Breast epithelium (tissue), 4 donors: Measurements from ENCODE around the gene ADM. TPM values are rescaled to one million over a fixed set of nuclear protein-coding genes. Genes with fewer than 3 reads are reported as not detected.

Source experiments
- DNase-seq, 2 donors: peaks; one replicate each; pipeline ENCODE4 v3.0.0-alpha.2; 2019; ENCODE audit warnings: low spot score in 2 of 2
- H3K27ac ChIP-seq, 2 donors: fragments of 200-600 bp; sonication (generic) in 1 of 2; one replicate each; pipeline ENCODE4 v1.5.1; 2016 to 2019; ENCODE audit warnings: mild to moderate bottlenecking in 1 of 2
- H3K27me3 ChIP-seq, 2 donors: fragments of 200-600 bp; sonication (generic) in 1 of 2; one replicate each; pipeline versions ENCODE4 v1.5.1 to v1.6.0; 2017 to 2019; ENCODE audit warnings: control low read depth in 1 of 2, mild to moderate bottlenecking in 1 of 2
- H3K36me3 ChIP-seq: fragments of 200-600 bp; one replicate; pipeline ENCODE4 v1.5.1; 2019
- H3K4me1 ChIP-seq, 2 donors: fragments of 200-600 bp; sonication (generic); one replicate each; pipeline ENCODE4 v1.5.1; 2016 to 2019; ENCODE audit warnings: control low read depth in 1 of 2
- H3K4me3 ChIP-seq, 3 donors: fragments of 200-600 bp; sonication (generic); 1 replicate in 2 of 3; 2 replicates in 1 of 3; pipeline ENCODE4 v1.5.1; 2016 to 2019; ENCODE audit warnings: mild to moderate bottlenecking in 3 of 3, moderate library complexity in 2 of 3
- H3K9me3 ChIP-seq, 2 donors: fragments of 200-600 bp; sonication (generic) in 1 of 2; one replicate each; pipeline ENCODE4 v1.5.1; 2016 to 2019; ENCODE audit warnings: control low read depth in 1 of 2
- CTCF ChIP-seq, 3 donors: fragments of 450-650 bp; IDR thresholded peaks; one replicate each; pipeline ENCODE4 v1.5.1; 2016 to 2017; ENCODE audit warnings: antibody characterized with exemption in 3 of 3, mild to moderate bottlenecking in 3 of 3, moderate library complexity in 3 of 3
- POLR2A ChIP-seq: fragments of 450-650 bp; IDR thresholded peaks from one replicate; pipeline ENCODE4 v1.6.1; 2016; ENCODE audit warnings: antibody characterized with exemption, mild to moderate bottlenecking, moderate library complexity
- POLR2AphosphoS5 ChIP-seq, 3 donors: sonication (generic); formaldehyde crosslinking; IDR thresholded peaks; one replicate each; pipeline ENCODE4 v1.6.1; 2017; ENCODE audit warnings: antibody characterized with exemption in 3 of 3
- intact Hi-C: fragments of 100-400 bp; cut with DNase I; formaldehyde crosslinking; loops from one replicate; pipeline ENCODE4 v1.15.1; 2023; ENCODE audit warnings: low total_unique reads
- total RNA-seq, 3 donors: library from RNA; depleted of rRNA; stranded (reverse); fragments of >200 nt; gene quantifications; one replicate each; pipeline ENCODE4 v1.1.0, GENCODE V29; 2016

The ADM gene
- total RNA-seq, 3 donors from 2014 or later, result 77.1 to 279 (median 252) TPM

DNA sequence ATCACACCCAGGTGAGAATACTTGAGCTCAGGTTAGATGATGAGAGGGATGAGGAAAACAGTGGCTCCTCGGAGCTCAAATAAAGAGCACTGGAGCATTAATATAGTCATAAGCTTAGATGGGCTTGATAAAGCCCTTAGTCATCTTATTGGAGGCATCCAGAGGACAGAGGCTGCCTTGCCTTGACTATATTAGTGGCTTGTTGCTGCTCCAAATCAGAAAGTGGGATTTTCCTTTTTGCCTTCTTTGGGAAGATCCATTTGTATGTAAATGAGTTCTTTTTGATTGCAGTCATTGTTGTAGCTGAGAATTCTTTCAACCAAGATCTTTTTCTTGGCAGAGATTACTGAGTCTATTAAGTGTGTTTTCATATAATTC lies 18.9 kb downstream of the ADM start:
- Histone ChIP-seq H3K27me3 (no peaks in the 10 kb centered on the region), H3K4me3 (no peak overlapping the region), H3K36me3 (no peaks in the 10 kb centered on the region), H3K4me1 (no peaks in the 10 kb centered on the region), H3K27ac (peak overlapping the region in 1 of 2 donors; percentile 33), H3K9me3 (no peaks in the 10 kb centered on the region)
- intact Hi-C loops, result no loop called here
- no peak for DNase-seq
- TF ChIP-seq POLR2A, result no peak
- no peak for TF ChIP-seq CTCF (IDR thresholded peaks at IDR 0.05)
- TF ChIP-seq POLR2AphosphoS5 (IDR thresholded peaks at IDR 0.05), result no peak

GRCh38 chr11:10324474-10324873 lies 19.6 kb downstream of the ADM start:
- DNase-seq, result no peak
- intact Hi-C loops, result no loop called here
- TF ChIP-seq POLR2A (no peak), CTCF (IDR thresholded peaks at IDR 0.05) (no peak), POLR2AphosphoS5 (IDR thresholded peaks at IDR 0.05) (no peak)
- H3K4me1 ChIP-seq, result no peaks in the 10 kb centered on the region
- H3K27ac ChIP-seq, result peak overlapping the region; percentile 46 to 68
- no peaks in the 10 kb centered on the region for H3K27me3 ChIP-seq
- H3K4me3 ChIP-seq, result no peak overlapping the region
- no peaks in the 10 kb centered on the region for H3K9me3 ChIP-seq
- no peaks in the 10 kb centered on the region for H3K36me3 ChIP-seq

DNA sequence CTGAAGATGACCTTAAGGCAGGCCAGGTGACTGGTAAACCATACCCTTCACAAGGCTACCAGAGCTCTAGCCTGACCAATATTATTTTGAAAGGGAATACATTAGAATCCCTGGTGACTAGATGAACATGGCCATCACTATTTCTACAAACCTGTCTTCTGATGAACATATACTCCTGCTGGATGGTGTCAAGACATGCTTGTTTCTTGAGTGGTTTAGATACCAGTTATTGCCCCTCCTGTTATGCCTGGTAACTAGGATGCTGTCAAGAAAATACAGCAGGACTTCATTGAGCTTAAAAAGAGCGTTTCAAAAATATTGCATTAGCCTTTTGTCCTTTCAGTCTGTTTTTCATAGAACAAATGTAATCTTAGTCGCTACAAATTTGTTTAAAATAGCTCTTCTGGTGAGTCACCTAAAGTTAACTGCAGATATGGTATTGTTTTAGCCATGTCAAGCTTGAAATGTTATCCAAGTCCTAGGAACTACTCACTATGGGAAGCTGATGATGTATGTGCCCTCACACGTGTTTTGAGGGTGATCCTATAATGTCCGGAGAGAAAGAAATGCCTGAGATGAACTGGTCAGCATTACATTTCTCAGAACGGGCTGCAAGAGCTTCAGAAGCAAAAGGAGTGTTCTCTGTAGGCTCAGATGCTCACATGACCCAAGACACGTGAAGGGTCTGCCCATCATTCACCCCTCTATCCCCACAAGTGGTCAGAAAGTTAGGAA lies 20.6 kb downstream of the ADM start:
- no peaks in the 10 kb centered on the region for H3K36me3 ChIP-seq
- H3K4me3 ChIP-seq, result no peak overlapping the region
- H3K4me1 ChIP-seq, result no peaks in the 10 kb centered on the region
- H3K27ac ChIP-seq, result peak overlapping the region; percentile 46 to 68
- intact Hi-C loops, result no loop called here
- DNase-seq, result no peak
- TF ChIP-seq CTCF (IDR thresholded peaks at IDR 0.05) (no peak), POLR2AphosphoS5 (IDR thresholded peaks at IDR 0.05) (peak in 1 of 3 donors; percentile 10), POLR2A (no peak)
- H3K27me3 ChIP-seq, result no peaks in the 10 kb centered on the region
- H3K9me3 ChIP-seq, result no peaks in the 10 kb centered on the region

DNA sequence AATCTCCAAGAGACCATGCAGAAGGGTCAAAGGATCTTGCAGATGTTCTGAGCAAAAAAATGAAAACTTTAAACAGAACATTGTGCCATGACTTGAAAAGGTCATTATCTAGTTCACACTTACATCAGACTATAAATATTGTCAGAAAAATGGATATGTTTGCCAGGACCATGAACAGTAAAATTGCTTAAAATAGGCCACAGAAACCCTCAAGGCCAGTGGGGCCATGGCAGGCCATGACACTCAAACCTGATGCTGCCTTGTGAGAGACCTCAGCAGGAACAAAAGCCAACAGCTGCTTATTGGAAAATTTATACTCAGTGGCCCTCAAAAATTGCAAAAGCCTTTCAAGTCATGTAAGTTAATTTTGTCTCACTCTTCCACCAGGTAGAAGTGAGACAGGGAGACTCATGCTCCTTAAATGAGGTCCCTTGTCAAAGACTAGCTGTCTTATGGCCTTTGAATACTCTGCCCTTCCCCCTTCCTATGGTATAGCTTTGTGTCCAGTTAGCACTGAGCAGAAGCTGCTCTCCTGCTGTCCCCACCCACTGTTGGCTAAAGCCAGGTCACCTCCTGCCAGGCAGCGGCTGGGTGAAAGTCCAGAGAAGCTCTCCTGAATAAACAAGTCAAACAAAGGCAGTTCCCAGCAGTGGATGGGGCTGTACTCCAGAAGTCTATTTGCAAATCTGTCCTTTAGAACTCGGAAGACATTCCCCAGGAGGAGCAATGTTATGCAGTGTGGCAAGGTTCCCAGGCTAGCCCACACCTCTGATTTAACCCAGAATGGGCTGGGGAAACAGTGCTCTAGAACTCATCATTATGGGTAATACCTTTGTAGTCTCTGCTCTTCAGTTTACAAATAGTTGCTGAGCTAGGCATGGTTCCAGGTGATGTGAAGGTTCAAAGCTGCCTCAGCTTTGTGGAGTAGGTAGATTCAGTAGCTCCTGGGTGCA lies 21.4 kb downstream of the ADM start:
- DNase-seq, result no peak
- Histone ChIP-seq H3K27ac (peak overlapping the region; percentile 46 to 81), H3K4me1 (no peaks in the 10 kb centered on the region), H3K9me3 (no peaks in the 10 kb centered on the region), H3K4me3 (no peak overlapping the region), H3K27me3 (no peaks in the 10 kb centered on the region), H3K36me3 (no peaks in the 10 kb centered on the region)
- intact Hi-C loops, result no loop called here
- TF ChIP-seq CTCF (IDR thresholded peaks at IDR 0.05) (no peak), POLR2A (no peak), POLR2AphosphoS5 (IDR thresholded peaks at IDR 0.05) (no peak)

GRCh38 chr11:10327254-10327653 lies 22.4 kb downstream of the ADM start:
- no peaks in the 10 kb centered on the region for H3K27me3 ChIP-seq
- H3K4me1 ChIP-seq, result no peaks in the 10 kb centered on the region
- no peak overlapping the region for H3K4me3 ChIP-seq
- intact Hi-C loops, result no loop called here
- no peak for DNase-seq
- H3K36me3 ChIP-seq, result no peaks in the 10 kb centered on the region
- H3K27ac ChIP-seq, result peak overlapping the region; percentile 44 to 81
- TF ChIP-seq CTCF (IDR thresholded peaks at IDR 0.05), result no peak
- no peaks in the 10 kb centered on the region for H3K9me3 ChIP-seq
